Spleen (tissue), 7 donors: Measurements from ENCODE around the gene SSTR4.

Experiments
- POLR2A ChIP-seq, 3 donors: fragments of 450-650 bp; IDR thresholded peaks; one replicate each; pipeline ENCODE4 v1.5.1; 2017; ENCODE audit warnings: antibody characterized with exemption in 3 of 3, mild to moderate bottlenecking in 1 of 3
- TF ChIP-seq, protein P1 (sequence below), 11 experiments: fragments of 200-600 bp in 7 of 11; fragments of 450-650 bp in 4 of 11; sonication (generic) in 4 of 11; IDR thresholded peaks in 8 of 11; conservative IDR thresholded peaks in 3 of 11; 1 replicate in 7 of 11; 2 replicates in 4 of 11; pipeline versions ENCODE4 v1.4.0 to v1.8.0; 2016 to 2021; ENCODE audit warnings: antibody characterized with exemption in 11 of 11, inconsistent platforms in 4 of 11, mild to moderate bottlenecking in 1 of 11
- donor health status: DM: no; HTN: no; CAD: no; lungs with moderate emphysema.
- donor health status: DM: no; HTN: no; CAD: no.
- donor health status: DM: no; HTN: no; CAD: no.

- TF ChIP-seq, protein P1, sequence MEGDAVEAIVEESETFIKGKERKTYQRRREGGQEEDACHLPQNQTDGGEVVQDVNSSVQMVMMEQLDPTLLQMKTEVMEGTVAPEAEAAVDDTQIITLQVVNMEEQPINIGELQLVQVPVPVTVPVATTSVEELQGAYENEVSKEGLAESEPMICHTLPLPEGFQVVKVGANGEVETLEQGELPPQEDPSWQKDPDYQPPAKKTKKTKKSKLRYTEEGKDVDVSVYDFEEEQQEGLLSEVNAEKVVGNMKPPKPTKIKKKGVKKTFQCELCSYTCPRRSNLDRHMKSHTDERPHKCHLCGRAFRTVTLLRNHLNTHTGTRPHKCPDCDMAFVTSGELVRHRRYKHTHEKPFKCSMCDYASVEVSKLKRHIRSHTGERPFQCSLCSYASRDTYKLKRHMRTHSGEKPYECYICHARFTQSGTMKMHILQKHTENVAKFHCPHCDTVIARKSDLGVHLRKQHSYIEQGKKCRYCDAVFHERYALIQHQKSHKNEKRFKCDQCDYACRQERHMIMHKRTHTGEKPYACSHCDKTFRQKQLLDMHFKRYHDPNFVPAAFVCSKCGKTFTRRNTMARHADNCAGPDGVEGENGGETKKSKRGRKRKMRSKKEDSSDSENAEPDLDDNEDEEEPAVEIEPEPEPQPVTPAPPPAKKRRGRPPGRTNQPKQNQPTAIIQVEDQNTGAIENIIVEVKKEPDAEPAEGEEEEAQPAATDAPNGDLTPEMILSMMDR (IDR thresholded peaks at IDR 0.05 in 8 of 11, conservative IDR thresholded peaks at IDR 0.05 in 3 of 11), result no peak
- TF ChIP-seq POLR2A (IDR thresholded peaks at IDR 0.05), result no peak
Measured at GRCh38 chr20:23023621-23024177, 11.4 kb upstream of the SSTR4 start.
